ENCODE results near the gene KIF21B.
"Not testable (repeated sequence)": the region's sequence is repeated elsewhere in the genome, so short reads cannot be mapped to it uniquely, and the experiment has no call there.

The KIF21B gene

DNA sequence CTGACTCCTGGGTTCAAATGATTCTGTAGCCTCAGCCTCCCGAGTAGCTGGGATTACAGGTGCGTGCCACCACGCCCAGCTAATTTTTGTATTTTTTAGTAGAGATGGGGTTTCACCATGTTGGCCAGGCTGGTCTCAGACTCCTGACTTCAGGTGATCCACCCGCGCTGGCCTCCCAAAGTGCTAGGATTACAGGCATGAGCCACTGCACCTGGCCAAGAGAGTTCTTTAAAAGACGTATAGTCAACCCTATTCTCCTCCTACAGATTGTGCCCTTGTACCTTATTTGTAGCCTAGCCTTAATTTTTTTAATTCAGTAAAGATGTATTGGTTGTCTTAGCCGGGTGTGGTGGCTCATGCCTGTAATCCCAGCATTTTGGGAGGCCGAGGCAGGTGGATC, 93.2 kb downstream of the KIF21B start:
- not testable (repeated sequence) for DNase-seq

- no peak for DNase-seq
Measured at GRCh38 chr1:200929530-200930278, 93.8 kb downstream of the KIF21B start.

DNA sequence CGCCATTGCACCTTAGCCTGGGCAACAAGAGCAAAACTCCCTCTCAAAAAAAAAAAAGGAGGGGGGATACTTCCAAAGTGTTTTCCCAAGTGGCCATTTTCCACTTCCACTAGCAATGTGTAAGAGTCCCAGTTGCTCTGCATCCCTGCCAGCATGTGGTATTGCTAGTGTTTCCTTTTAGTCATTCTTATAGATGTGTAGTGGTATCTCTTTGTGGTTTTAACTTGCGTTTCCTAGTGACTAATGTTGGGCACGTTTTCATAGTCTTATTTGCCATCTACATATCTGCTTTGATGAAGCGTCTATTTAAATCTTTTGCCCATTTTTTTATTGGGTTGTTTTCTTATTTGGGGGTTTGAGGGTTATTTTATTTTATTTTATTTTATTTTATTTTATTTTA, 97.7 kb downstream of the KIF21B start:
- DNase-seq = no peak

DNA sequence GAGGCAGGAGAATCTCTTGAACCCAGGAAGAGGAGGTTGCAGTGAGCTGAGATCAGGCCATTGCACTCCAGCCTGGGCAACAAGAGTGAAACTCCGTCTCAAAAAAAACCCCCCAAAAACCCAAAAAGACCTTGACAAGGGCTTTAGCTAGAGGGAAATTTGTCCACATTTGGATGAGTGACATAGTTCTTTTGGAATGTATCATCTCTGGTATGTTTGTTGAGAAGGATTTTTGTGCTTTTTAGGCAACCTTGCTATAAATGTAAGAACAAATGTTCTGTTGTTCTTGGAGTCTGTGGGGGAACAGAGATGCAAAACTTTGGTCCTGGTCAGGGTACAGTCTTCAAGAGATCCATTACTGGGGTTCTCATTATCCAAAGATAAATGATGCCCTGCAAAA, 99.9 kb downstream of the KIF21B start:
- no peak for DNase-seq

DNA sequence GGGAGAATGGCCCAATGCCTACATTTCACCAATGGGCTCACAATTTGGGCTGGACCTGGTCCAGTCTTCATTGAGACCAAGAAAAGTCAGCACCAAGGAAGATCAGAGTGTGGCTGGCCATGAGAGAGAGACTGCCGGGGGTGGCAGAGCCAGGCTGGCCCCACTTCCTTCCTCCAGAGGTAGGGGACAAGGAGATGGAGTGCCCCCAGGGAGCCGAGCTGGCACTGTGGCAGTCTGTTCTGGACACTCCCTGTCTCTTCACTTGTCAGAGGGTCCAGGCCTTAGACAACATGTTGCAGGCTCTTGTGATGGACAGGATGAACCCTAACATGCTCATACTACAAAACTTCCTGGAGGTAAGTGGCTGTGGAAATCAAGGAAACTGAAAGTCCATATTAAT, 101.1 kb downstream of the KIF21B start:
- no peak for DNase-seq

DNA sequence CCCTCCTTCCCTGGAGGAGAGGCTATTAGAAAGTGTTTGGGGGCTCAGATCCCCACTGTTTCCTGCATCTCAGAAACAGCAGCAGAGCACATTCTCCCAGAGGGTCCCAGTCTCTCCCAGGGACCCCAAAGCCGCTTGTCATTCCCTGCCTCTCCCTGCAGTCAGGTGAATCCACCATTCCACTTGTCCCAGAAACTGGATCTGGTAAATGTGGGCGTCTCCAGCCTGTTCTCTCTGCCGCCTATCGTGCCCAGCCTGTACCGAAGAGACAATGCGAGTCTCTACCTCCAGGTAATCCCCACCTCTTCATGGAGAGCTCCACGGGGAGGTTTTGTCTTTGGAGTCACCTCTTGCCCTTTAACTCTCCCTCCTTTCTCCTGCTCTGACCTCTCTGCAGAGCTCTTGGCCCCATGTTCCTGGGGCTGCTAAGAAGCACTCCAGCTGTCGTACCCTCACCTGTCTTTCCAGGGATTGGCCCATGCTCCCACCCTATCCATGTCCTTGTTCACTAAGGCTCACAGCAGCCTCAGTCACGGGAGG, 101.9 kb downstream of the KIF21B start:
- DNase-seq = no peak
